ENCODE measurements around the gene KRT23.

Gene KRT23

GRCh38 chr17:40937384-40937819 is at the start of gene KRT23:
Gene KRT23 (minus strand): TSS chr17:40937646. CDS start chr17:40936603, 1,043 bp downstream.
- DNase-seq (ENCODE audit: low read depth in 3 of 3, low spot score in 1 of 3), result no peak

GRCh38 chr17:40986920-40987319 is 49.5 kb upstream of the KRT23 start:
- DNase-seq (ENCODE audit: low read depth in 3 of 3, low spot score in 1 of 3), result no peak

- no peak for DNase-seq (ENCODE audit: low read depth in 3 of 3, low spot score in 1 of 3)
Observed at GRCh38 chr17:40984226-40984625, 46.8 kb upstream of the KRT23 start, which contains the start of gene KRT40. Gene KRT40 (minus strand): TSS chr17:40984326. CDS start chr17:40984273, 53 bp downstream.

GRCh38 chr17:40981115-40981514 is 43.7 kb upstream of the KRT23 start:
- DNase-seq (ENCODE audit: low read depth in 3 of 3, low spot score in 1 of 3), result no peak

- DNase-seq (ENCODE audit: low read depth in 3 of 3, low spot score in 1 of 3), result no peak
Observed at GRCh38 chr17:40980596-40980995, 43.1 kb upstream of the KRT23 start.

- DNase-seq (ENCODE audit: low read depth in 3 of 3, low spot score in 1 of 3), result no peak
Observed at GRCh38 chr17:40980117-40980516, 42.7 kb upstream of the KRT23 start.

GRCh38 chr17:40978575-40979151 is 41.2 kb upstream of the KRT23 start:
- no peak for DNase-seq (ENCODE audit: low read depth in 3 of 3, low spot score in 1 of 3)

GRCh38 chr17:40975516-40975915 is 38.1 kb upstream of the KRT23 start:
- no peak for DNase-seq (ENCODE audit: low read depth in 3 of 3, low spot score in 1 of 3)

GRCh38 chr17:40974366-40974765 is 36.9 kb upstream of the KRT23 start:
- DNase-seq (ENCODE audit: low read depth in 3 of 3, low spot score in 1 of 3), result no peak

GRCh38 chr17:40967582-40967981 is 30.1 kb upstream of the KRT23 start:
- no peak for DNase-seq (ENCODE audit: low read depth in 3 of 3, low spot score in 1 of 3)

- DNase-seq (ENCODE audit: low read depth in 3 of 3, low spot score in 1 of 3), result no peak
Observed at GRCh38 chr17:40966848-40967247, 29.4 kb upstream of the KRT23 start, which contains the start of gene KRT39. Gene KRT39 (minus strand): TSS chr17:40966948. CDS start chr17:40966856, 92 bp downstream.

GRCh38 chr17:40963838-40964237 is 26.4 kb upstream of the KRT23 start:
- no peak for DNase-seq (ENCODE audit: low read depth in 3 of 3, low spot score in 1 of 3)

- DNase-seq (ENCODE audit: low read depth in 3 of 3, low spot score in 1 of 3), result no peak
Observed at GRCh38 chr17:40962059-40962561, 24.7 kb upstream of the KRT23 start.

GRCh38 chr17:40961591-40961990 is 24.1 kb upstream of the KRT23 start:
- no peak for DNase-seq (ENCODE audit: low read depth in 3 of 3, low spot score in 1 of 3)

- DNase-seq (ENCODE audit: low read depth in 3 of 3, low spot score in 1 of 3), result no peak
Observed at GRCh38 chr17:40960144-40960543, 22.7 kb upstream of the KRT23 start.

- DNase-seq (ENCODE audit: low read depth in 3 of 3, low spot score in 1 of 3), result no peak
Observed at GRCh38 chr17:40958086-40958953, 20.9 kb upstream of the KRT23 start.

- no peak for DNase-seq (ENCODE audit: low read depth in 3 of 3, low spot score in 1 of 3)
Observed at GRCh38 chr17:40956401-40957254, 19.2 kb upstream of the KRT23 start.

- DNase-seq (ENCODE audit: low read depth in 3 of 3, low spot score in 1 of 3), result no peak
Observed at GRCh38 chr17:40953881-40954280, 16.4 kb upstream of the KRT23 start.

GRCh38 chr17:40952661-40953060 is 15.2 kb upstream of the KRT23 start:
- no peak for DNase-seq (ENCODE audit: low read depth in 3 of 3, low spot score in 1 of 3)

- no peak for DNase-seq (ENCODE audit: low read depth in 3 of 3, low spot score in 1 of 3)
Observed at GRCh38 chr17:40952154-40952553, 14.7 kb upstream of the KRT23 start.

- no peak for DNase-seq (ENCODE audit: low read depth in 3 of 3, low spot score in 1 of 3)
Observed at GRCh38 chr17:40951011-40951622, 13.7 kb upstream of the KRT23 start.
